GM13977 (cell line): ENCODE measurements around the gene CPLX3.

Source experiments
- DNase-seq: peaks from one replicate; pipeline ENCODE4 v3.0.0; 2012; ENCODE audit warnings: low spot score
- in situ Hi-C: fragments of 300-500 bp; cut with MboI; formaldehyde crosslinking; loops from one replicate; pipeline ENCODE4 v1.12.0; 2022; ENCODE audit warnings: low sequenced_read_pairs, low pct_unique_long_range_greater_than_20kb, mixed read lengths, inconsistent platforms; ENCODE audit not compliant: unreplicated experiment
- TF ChIP-seq, protein P1 (sequence below): IDR thresholded peaks from 2 replicates; pipeline ENCODE4 v1.5.1; 2012; ENCODE audit warnings: mild to moderate bottlenecking, control low read depth; ENCODE audit not compliant: insufficient read depth; ENCODE audit errors: extremely low read depth, missing control alignments

Gene CPLX3

GRCh38 chr15:74826921-74827320 lies 494 bp downstream of the CPLX3 start:
- DNase-seq = no peak
- in situ Hi-C loops = no loop called here
- TF ChIP-seq, protein P1, sequence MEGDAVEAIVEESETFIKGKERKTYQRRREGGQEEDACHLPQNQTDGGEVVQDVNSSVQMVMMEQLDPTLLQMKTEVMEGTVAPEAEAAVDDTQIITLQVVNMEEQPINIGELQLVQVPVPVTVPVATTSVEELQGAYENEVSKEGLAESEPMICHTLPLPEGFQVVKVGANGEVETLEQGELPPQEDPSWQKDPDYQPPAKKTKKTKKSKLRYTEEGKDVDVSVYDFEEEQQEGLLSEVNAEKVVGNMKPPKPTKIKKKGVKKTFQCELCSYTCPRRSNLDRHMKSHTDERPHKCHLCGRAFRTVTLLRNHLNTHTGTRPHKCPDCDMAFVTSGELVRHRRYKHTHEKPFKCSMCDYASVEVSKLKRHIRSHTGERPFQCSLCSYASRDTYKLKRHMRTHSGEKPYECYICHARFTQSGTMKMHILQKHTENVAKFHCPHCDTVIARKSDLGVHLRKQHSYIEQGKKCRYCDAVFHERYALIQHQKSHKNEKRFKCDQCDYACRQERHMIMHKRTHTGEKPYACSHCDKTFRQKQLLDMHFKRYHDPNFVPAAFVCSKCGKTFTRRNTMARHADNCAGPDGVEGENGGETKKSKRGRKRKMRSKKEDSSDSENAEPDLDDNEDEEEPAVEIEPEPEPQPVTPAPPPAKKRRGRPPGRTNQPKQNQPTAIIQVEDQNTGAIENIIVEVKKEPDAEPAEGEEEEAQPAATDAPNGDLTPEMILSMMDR = no peak

GRCh38 chr15:74827614-74828013 lies 1.2 kb downstream of the CPLX3 start:
- in situ Hi-C loops = no loop called here
- TF ChIP-seq, protein P1 = no peak
- DNase-seq = no peak

DNA sequence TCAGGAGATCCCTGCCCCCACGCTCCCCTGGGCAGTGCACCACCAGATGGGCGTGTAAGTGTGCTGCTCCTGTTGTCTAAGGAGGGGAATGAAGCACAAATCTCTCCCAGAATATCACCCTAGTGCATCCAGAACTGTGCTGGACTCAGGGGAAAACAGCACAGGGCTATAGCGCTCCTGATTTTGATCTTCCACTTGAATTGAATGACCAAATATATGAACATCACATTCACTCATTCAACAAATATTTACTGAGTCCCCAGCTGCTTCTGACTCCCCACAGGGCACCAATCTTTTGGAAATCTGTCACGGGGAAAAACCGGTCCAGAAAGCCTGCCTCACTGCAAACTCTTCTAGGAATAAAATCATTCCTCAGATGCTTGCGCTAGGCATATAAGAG lies 2.4 kb downstream of the CPLX3 start:
- in situ Hi-C loops = no loop called here
- DNase-seq = no peak
- TF ChIP-seq, protein P1 = no peak

DNA sequence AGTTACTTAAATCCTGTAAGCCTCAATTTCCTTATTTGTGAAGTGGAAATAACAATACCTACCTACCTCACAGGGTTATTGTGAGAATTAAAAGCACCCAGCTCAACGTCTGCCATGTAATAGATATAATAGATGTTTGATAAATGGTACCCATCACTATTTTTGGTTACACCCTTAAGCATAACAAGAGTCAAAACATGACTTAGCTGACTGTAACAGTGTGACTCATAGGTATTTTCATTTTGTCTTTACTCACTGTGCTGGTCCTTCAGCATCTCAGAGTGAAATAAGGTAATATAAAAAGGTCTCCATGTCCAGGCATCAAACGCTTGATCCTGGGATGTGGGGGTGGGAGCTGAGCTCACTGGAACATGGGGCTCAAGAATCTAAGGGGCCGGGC lies 3.1 kb downstream of the CPLX3 start:
- TF ChIP-seq, protein P1 = no peak
- in situ Hi-C loops = no loop called here
- peak; percentile 61 for DNase-seq

GRCh38 chr15:74829991-74830390 lies 3.6 kb downstream of the CPLX3 start:
- no peak for DNase-seq
- TF ChIP-seq, protein P1 = no peak
- in situ Hi-C loops = no loop called here

- no peak for DNase-seq
- in situ Hi-C loops = no loop called here
- TF ChIP-seq, protein P1 = no peak
Observed at GRCh38 chr15:74830868-74831267, 4.4 kb downstream of the CPLX3 start.

- TF ChIP-seq, protein P1 = no peak
Observed at GRCh38 chr15:74831813-74832495, 5.5 kb downstream of the CPLX3 start.

More at GRCh38 chr15:74831813-74832495, 5.5 kb downstream of the CPLX3 start:
- in situ Hi-C loops = no loop called here
- no peak for DNase-seq
